Cerebellar cortex (tissue), 1 donor: Measurements from ENCODE around the gene PARD6B.

ENCODE experiments used
- DNase-seq: peaks from one replicate; pipeline ENCODE4 v3.0.0-alpha.2; 2015; ENCODE audit warnings: low spot score

Gene PARD6B

DNA sequence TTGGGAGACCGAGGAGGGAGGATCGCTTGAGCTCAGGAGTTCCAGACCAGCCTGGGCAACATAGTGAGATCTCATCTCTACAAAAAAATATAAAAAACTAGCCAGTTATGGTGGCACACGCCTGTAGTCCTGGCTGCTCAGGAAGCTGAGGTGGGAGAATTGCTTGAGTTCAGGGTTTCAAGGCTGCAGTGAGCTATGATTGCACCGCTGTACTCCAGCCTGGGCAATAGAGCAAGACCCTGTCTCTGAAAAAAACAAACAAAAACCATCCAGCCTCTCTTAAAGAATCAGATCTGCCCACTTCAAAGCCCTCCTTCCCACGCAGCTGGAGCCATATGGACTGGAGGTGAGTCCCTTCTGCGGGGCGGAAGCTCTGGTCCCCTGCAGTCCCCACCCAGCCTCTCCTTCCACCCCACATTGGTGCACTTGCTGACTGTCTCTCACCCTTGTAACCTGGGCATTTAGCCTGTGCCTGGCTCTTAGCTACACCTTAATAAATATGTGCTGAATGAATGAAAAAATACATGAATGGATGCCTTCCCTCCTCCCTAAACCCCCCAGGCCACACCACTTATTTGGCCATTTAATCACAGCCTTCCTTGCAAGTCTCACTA lies 7.2 kb upstream of the PARD6B start:
- no peak for DNase-seq

DNA sequence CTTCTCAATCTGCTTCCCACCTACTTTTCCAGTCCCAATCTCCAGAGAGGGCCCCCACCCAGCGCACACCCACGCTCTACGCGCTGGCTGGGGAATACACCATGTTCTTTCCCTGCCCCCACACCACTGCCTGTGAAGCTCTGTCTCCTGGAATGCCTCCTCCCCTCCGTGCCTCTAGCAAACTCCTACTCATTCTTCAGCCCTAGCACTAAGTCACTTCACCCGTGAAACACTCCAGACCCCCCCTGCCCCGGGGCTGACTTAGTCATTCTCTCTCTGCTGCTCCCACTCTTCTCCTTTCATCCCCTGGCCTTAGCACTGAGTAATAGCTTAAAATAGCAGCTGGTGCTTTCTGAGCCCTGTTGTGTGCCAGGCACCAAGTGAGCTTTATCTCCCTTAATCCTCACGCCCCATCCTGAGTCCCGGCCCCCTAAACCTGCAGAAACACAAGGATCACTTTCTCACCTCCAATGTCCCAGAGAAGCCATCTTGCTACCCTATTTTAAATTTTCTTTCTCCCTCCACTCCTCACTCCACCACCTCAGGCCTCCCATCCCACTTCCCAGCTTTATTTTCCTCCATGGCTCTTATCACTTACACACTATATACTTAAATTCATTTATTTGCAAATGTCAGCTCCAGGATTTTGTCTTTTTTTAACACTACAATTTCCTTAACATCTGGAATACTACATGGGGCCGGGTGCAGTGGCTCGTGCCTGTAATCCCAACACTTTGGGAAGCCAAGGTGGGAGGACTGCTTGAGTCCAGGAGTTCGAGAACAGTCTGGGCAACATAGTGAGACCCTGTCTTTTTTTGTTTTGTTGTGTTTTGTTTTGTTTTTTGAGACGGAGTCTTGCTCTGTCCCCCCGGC lies 6.3 kb upstream of the PARD6B start:
- DNase-seq: no peak

DNA sequence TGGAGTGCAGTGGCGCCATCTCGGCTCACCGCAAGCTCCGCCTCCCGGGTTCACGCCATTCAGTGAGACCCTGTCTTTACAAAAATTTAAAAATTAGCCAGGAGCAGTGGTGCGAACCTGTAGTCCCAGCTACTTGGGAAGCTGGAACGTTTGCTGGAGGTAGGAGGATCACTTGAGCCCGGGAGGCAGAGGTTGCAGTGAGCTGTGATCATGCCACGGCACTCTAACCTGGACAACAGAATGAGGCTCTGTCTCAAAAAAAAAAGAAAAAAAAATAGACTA lies 5.7 kb upstream of the PARD6B start:
- DNase-seq: no peak

DNA sequence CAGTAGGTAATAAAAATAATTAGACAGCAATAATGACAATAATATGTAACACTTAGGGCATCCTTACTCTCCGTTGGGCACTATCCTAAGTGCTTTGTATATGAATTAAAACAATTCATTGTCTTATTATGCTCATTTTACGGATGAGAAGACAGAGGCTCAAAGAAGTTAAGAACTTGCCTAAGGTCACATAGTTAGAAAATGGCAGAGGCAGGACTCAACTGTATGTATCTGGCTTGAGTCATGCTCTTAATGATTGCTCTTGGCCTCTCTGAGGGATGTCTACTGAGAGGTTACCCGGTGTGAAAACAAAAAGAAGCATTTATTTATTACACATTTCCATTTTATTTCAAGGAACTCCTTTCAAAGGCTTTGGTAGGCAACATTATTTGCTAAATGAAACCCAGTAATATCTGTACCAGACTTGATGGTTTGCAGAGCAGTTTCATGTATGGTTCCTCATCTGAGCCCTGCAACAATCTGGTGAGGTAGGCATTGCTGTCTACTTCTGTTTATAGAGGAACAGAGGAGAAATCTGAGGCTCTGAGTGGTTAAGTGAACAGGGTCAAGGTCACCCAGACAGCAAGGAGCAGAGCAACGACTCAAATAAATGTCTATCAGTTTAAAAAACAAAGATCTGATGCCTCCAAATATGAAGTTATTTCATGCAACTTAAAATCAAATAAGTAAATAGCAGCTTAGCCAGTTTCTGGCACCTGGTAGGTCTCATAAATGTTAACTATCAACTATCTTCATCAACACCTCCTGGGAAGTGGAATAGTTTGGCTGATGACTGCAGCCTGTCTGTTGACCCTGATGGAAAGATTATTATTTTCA lies 4.2 kb upstream of the PARD6B start:
- DNase-seq: no peak

DNA sequence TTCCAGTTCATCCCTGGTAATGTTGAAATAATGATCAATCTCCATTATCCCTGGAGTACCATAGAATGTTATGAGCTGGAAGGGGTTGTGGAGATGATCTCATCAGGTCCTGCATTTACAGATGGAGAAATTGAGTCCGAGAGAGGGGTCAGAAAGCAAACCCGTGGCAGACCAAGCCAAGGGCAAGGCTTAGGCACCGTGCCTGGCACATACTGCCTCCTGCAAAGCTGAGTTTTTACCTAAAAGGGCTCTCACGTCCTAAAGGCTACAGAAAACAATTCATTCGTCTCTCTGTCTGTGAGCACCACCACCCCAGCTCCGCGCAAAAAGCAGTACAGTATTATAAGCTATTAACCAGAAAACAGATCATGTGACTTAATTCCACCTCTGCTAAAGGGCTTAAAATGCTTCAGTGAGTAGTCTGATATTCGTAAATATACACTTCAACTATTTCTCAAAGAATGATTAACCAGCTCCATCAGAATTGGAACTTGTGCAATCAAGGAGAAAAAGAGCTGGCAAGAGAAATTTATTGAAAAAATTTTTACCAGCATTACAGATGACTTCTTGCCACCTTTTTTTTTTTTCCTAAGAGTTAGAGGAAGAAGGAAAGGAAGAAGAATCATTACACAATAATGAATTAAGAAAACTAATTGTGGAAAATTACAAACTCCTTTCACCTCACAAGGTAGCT lies 3.4 kb upstream of the PARD6B start:
- no peak for DNase-seq

DNA sequence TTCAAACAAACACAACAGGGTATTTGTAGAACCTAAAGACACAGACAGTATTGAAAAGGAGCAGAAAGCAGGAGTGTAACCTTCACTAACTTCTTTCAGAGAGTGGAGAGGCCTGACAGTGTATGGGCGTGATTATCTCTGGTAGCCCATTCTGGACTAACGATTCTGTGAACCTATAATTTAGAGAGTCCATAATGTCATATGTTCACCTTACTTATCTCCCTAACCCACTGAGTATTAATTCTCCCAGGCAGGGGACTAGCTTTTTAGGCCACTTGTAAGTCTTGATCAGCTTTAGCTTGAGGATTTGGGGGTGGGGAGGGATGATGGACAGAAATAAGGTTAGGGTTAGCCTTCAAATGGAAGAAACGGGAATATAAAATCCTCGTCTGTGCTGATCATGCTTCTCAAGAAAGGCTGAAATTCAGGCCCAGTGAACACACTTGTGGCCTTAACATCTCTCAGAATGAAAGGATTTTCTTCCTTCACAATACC lies 2.8 kb upstream of the PARD6B start:
- no peak for DNase-seq

DNA sequence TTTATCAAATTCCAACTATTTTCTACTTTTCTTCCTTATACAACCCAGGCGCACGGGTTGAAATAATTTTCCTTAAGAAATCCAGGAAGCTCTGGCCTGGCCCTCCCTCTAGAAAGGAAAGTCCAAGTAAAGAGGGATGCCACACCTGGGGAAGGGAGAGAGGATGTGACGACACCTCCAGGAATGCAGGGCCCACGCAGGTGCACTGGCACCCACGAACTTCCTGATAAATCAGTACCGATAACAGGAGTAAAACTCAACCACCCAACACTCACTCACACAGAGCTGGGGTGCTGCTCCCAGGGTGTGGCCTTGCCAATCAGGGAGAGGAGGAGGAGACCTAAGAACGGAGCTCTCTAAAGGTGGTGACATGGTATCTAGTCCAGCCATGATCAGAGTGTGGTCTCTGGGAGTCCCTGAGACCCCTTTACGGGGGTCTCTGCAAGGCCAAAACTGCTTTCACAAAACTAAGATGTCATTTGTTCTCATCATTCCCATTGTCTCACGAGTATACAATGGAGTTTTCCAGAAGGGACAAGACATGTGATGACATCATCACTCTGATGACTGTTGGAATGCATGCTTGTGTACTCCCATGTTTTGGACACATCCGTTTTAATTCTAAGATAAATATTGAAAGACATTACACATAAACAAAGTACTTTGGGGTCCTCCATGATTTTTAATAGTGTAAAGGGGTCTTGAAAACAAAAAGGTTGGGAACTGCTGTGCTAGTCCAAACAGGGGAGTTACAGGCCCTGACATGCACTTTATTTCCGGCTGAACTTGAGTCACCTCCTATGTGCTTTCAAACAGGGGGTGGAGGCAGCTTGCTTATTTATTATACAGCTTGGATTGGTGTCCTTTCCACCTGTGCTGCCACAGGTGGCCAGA lies 2.2 kb upstream of the PARD6B start:
- no peak for DNase-seq

DNA sequence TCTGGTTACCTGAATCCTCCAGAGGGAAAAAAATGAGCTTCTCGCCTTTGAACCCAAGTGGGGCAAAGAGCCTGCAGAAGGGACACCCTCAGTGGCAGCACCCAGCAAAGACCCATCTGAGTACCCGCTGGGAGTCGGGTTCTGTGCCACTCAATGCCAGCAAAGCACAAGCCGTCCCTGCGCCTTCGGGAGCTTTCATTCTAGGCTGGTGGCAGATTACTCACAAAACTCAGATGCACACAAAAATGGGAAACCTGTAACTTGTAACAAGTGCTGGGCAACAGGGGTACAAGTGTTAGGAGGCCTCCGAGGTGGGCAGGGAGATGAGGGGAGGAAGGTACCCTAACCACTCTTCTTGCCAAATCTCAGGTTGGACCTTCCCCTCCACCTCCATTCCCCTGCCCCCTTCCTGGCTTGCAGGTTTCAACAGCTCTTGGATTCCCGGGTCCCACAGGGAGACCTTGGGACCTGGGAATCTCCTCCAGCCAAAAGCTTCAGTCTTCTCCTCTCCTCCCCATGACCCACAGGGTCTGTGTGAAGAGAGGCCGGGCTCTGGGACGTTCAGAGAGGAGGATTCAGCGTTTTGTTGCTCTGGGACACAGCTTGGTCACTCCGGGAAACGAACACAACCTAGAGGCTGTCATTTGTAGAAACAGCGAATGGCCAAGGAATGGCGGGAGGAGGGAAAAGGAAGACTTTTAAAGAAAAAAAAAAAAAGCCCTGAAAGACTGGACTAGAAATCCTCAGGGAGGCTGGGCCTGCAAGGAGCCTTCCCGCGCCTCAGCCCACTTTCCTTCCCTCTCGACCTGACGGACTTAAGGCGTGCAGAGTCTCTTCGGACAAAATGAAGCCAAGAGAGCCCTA lies 1.2 kb upstream of the PARD6B start:
- peak; percentile 66 for DNase-seq

DNA sequence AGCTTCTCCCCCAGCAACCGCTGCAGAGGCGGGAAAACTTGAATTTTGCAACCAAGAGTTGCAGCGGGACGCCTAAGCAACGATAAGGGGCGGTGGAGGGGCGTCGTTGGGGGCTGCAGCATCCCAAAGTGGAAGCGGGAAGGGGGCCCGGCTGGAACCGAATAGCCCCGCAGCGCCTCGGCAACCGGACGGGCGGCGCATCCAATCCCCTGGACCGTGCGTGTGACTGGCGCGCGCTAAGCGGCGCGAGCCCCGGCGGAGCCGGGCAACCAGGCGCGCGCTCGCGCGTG lies 670 bp upstream of the PARD6B start:
- no peak for DNase-seq

DNA sequence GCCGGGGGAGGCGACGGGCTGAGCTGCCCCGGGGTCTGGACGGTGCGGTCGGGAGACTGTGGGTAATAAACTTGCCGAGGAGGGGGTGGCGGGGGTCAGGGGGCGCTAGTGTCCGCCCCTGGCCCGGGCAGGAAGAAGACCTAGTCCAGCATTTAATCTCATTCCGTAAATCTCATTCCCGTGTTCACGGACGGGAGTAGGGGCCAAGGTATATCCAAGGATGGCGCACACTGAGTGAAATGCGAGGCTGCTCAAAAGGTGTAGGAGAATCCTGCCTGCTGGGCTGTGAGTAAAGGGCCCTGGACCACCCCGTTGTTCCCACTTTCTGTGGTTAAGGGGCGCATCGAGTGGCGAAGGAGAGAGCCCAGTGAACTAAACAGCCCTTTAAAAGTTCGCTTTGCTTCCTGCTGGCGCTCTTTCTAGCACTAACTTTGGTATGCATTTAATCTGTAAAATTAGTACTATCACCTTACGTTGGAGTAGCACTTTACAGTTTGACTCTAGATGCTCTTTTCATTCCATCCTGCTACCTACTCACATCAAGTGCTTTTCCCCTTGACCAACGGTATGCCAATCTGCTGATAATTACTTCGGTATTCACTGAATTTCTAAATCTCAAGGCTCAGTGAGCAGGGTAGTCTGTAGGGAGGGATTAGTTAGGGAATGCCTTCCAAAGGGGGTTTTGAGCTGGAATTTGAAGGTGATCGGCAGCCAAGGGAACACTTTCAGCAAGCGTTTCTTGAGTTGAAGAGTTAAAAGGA lies 730 bp downstream of the PARD6B start:
- DNase-seq: no peak

DNA sequence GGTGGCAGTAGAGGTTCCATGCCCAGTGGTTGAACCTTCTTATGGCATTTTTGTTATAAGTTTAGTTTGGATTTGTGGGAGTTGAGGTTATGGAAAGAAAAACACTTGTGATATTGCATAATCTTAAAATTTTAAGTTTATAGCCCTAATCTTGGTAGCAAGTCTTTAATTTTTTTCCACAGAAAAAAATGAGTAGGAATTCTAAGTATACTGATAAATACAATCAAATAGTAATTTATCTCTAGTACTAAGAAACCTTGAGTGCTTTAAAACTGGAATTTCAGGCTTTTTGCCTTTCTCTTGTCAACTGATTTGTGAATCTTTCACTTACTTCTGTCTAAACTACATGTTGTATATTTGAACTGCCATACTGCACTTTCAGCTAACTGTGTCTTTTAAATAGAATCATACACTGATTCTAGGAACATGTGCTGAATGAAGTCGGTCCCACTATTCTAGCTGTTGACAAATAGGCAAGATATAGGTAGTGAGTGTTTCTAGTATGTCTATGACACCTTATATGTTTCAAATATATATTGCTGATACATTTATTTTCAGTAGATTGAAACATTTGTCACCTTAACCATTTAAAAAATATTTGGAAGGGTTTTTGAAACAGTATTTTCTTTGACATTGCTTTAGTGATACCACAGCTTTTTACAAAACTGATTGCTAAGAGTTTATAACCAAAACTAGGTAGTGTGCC lies 2.4 kb downstream of the PARD6B start:
- DNase-seq: no peak

DNA sequence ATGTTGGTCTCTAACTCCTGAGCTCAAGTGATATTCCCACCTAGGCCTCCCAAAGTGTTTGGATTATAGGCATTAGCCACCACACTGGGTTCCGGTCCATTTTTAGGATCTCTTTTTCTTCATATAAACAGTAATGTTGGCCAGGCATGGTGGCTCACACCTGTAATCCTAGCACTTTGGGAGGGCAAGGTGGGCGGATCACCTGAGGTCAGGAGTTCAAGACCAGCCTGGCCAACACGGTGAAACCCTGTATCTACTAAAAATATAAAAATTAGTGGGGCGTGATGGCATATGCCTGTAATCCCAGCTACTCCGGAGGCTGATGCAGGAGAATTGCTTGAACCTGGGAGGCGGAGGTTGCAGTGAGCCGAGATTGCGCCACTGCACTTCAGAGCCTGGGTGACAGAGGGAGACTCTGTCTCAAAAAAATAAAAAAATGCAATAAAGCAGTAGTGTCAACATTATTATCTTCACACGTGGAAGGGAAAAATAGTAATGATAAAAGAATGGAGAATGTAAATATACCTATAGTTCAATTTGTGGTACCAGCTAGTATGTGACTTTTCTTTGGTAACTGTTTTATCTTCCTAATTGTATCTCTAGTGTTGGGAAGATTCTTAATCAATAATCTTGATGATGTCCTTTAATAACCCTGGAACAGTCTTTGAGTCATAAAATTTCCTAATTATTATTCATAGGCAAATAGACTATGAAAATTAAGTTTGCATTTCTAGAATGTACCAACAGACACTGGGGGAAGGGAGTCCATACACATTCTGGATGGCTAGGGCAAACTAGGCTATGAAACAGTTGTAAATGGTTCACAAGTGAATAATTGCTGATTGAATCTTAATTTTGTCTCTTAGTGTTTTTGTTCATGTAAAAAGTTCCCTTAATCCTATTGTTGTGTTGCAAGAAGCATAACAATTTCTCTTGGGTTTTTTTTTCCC lies 3.6 kb downstream of the PARD6B start:
- DNase-seq: no peak

DNA sequence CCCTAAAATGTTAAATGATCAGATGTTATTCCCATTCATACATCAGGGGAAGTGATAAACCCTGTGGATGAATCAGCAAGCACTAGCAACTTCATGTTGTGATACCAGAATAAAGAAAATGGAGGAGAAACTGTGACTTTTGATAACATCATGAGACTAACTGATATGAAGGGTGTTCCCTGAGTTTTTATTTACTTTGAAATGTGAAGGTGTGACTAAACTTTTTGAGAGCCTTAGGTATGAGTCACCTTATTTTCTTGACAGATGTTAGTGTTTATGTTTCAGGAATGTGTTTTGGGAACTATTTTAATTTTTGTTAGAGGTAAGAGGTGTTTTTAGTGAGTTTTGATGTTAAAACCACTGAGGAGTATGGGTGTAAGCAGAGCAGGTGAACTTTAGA lies 4.4 kb downstream of the PARD6B start:
- DNase-seq: no peak

DNA sequence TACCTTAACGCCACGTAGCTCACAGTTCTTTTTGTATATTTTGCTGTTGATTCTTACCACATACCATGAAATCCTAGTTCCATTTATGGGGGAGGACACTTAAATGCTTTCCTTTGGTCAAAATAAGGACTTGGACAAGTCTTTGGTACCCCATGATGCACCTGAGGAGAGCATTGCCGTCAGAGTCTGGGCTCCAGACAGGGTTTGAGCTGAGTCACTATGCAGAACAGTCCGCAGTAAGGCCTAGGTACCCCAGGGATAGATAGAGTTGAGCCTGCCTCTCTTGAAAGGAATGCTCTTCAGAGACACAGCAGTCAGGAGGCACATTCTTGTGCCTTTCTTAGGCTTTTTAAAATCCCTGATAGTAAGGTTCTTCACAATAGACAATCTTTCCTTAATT lies 6.0 kb downstream of the PARD6B start:
- DNase-seq: no peak

DNA sequence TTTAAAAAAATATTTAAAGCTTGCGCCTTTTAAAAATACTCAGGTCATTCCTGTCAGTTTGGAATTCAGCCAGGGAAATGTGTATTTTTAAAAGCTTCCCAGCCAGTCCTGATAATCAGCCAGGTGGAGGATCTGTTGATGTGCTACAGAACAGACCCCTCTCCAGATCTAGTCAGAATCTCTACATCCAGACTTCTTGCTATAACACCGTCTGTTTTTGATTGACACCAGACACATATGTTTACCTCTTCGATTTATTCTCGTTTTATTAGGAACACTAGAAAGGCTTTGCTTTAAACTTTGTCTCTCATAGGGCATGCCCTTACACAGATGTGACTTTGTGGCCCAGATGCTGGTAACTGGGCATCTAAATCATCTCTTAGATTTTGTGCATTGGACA lies 11.7 kb downstream of the PARD6B start:
- DNase-seq: no peak

DNA sequence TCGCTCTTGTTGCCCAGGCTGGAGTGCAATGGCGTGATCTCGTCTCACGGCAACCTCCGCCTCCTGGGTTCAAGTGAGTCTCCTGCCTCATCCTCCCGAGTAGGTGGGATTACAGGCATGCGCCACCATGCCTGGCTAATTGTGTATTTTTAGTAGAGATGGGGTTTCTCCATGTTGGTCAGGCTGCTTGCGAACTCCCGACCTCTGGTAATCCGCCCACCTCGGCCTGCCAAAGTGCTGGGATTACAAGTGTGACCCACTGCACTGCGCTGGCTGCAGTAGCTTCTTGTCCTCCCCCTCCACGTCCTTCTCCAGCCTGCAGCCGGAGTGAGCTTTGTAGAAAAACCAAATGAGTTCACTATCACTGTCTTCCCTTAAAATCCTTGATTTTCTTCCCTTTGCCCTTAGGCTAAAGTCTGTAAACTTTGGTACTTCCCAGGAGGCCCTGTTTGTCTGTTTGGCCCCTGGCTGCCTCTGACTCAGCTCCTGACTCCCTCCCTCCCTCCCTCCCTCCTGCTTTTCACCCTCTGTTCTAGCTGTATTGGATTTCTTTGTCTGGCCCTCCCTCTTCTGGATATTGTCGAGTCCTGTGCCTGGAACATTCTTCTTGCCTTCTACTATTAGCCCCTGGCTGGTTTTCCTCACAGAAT lies 12.9 kb downstream of the PARD6B start:
- peak; percentile 74 for DNase-seq

DNA sequence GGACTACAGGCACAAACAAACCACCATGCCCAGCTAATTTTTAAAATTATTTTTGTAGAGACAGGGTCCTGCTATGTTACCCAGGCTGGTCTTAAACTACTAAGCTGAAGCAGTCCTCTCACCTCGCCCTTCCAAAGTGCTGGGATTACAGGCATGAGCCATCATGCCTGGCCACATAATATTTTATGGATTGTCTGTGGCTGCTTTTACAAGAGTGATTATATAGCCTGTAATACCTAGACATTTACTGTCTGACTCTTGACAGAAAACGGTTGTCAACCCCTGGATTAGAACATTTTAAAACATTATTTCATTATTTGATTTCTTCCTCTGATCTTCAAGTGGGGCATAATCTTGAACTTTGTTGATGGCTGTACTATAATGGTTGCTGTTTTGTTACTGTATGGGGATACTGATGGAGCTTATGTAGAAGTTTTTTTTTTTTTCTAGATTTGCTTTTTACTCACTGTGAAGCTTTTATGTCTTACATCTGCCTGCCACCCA lies 14.3 kb downstream of the PARD6B start:
- DNase-seq: no peak
